Neural crest cell (in vitro differentiated cells): ENCODE results near the gene AATK. TPM values are rescaled to one million over a fixed set of nuclear protein-coding genes. Genes with fewer than 3 reads are reported as not detected.

ENCODE experiments used
- DNase-seq: peaks from one replicate; pipeline ENCODE4 v3.0.0; 2021; ENCODE audit warnings: low read depth, mixed read lengths, low spot score
- H3K27ac Mint-ChIP-seq: one replicate; pipeline ENCODE4 v1.8.0; 2021; ENCODE audit warnings: mild to moderate bottlenecking, mixed read lengths; ENCODE audit not compliant: unreplicated experiment
- H3K27me3 Mint-ChIP-seq: 2 replicates; pipeline ENCODE4 v1.8.0; 2021; ENCODE audit warnings: low read depth, mild to moderate bottlenecking, mixed read lengths
- H3K36me3 Mint-ChIP-seq: 2 replicates; pipeline ENCODE4 v1.8.0; 2021; ENCODE audit warnings: low read depth, mild to moderate bottlenecking, mixed read lengths
- H3K4me1 Mint-ChIP-seq: 2 replicates; pipeline ENCODE4 v1.8.0; 2021; ENCODE audit warnings: mixed read lengths
- H3K4me3 Mint-ChIP-seq: one replicate; pipeline ENCODE4 v1.8.0; 2021; ENCODE audit warnings: mild to moderate bottlenecking, mixed read lengths
- H3K9me3 Mint-ChIP-seq: 2 replicates; pipeline ENCODE4 v1.8.0; 2021; ENCODE audit warnings: mixed read lengths
- total RNA-seq: library from RNA; stranded (reverse); gene quantifications from 2 replicates; pipeline ENCODE4 v1.2.1, GENCODE V29; 2021
- TF ChIP-seq, protein P1 (sequence below): fragments of 200-600 bp; sonication (generic); conservative IDR thresholded peaks from 2 replicates; pipeline ENCODE4 v1.5.0; 2021; ENCODE audit warnings: antibody characterized with exemption, mild to moderate bottlenecking

Gene AATK
- total RNA-seq, 1 donor from 2014 or later, result 6.0 TPM

DNA sequence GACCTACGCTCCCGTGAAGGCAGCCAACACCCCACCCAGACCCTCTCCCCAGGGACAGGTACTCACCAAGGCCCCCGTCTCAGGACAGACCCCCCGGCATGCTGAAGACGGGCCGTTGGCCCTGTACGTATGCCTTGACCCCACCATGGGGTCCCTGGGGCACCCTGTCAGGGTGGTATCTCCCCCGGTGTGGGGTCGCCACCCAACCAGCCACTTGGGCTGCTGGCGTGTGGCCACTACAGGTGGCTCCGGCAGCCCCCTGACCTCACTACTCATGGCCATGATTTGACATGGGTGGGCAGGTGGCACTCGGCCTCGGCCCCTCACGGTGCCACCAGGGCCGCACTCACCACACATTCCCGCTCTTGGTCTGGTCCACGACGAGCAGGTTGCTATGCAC is 41.6 kb downstream of the AATK start:
- H3K36me3 Mint-ChIP-seq, result no peaks in the 10 kb centered on the region
- no peaks in the 10 kb centered on the region for H3K27me3 Mint-ChIP-seq
- no peak overlapping the region for H3K4me3 Mint-ChIP-seq
- TF ChIP-seq, protein P1, sequence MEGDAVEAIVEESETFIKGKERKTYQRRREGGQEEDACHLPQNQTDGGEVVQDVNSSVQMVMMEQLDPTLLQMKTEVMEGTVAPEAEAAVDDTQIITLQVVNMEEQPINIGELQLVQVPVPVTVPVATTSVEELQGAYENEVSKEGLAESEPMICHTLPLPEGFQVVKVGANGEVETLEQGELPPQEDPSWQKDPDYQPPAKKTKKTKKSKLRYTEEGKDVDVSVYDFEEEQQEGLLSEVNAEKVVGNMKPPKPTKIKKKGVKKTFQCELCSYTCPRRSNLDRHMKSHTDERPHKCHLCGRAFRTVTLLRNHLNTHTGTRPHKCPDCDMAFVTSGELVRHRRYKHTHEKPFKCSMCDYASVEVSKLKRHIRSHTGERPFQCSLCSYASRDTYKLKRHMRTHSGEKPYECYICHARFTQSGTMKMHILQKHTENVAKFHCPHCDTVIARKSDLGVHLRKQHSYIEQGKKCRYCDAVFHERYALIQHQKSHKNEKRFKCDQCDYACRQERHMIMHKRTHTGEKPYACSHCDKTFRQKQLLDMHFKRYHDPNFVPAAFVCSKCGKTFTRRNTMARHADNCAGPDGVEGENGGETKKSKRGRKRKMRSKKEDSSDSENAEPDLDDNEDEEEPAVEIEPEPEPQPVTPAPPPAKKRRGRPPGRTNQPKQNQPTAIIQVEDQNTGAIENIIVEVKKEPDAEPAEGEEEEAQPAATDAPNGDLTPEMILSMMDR, result no peak
- peaks cover 2% of the 10 kb centered on the region for H3K4me1 Mint-ChIP-seq
- no peak overlapping the region for H3K27ac Mint-ChIP-seq
- H3K9me3 Mint-ChIP-seq, result no peaks in the 10 kb centered on the region
- DNase-seq, result no peak

- TF ChIP-seq, protein P1, result no peak
- no peak overlapping the region for H3K27ac Mint-ChIP-seq
- H3K36me3 Mint-ChIP-seq, result no peaks in the 10 kb centered on the region
Observed at GRCh38 chr17:81123052-81124048, 42.7 kb downstream of the AATK start.

DNA sequence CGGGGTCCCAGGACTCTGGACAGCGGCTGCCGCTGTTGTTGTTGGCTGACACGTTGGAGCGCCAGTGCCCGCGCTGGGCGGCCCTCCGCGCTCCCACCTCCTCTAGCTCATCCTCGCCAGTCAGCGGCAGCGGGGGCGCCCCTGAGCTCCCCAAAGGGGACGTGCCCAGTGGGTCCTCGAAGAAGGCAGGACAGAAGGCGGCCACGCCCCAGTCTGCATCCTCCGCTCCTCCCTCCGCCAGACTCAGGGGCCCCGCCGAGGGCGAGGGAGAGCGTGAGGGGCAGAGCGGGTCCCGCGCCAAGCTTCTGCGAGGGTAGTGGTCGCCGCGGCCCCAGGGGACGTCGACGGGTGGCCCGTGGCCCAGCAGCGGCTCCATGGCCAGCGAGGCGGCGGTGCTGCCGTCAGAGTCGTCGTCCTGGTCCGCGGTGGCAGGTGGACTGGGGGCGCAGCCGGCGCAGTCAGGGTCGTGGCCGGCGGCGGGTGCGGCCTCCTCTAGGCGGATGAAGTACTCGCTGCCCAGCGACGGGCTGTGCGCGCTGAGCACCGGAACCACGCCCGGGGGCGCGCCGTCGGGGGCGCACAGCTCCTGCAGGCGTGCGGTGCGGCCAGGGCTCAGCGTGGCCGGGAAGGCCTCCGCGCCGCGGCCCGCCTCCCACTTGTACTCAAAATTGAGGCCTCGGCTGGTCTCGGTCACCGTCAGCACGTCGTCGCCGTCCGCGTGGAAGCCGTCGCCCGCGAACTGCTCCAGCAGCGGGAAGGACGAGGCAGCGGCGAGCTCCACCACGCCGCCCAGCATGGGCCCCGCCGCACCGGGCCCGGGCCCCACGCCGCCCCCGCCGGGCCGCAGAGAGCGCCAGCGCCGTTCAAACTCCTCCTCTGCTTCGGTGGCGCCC is 43.9 kb downstream of the AATK start:
- TF ChIP-seq, protein P1, result no peak
- H3K27ac Mint-ChIP-seq, result no peak overlapping the region

More at GRCh38 chr17:81123052-81124048, 42.7 kb downstream of the AATK start:
- no peak for DNase-seq
- no peaks in the 10 kb centered on the region for H3K4me1 Mint-ChIP-seq
- H3K9me3 Mint-ChIP-seq, result no peaks in the 10 kb centered on the region
- H3K27me3 Mint-ChIP-seq, result peaks cover 3% of the 10 kb centered on the region
- H3K4me3 Mint-ChIP-seq, result no peak overlapping the region

GRCh38 chr17:81120695-81121621 is 45.1 kb downstream of the AATK start:
- Mint-ChIP-seq H3K27ac (no peak overlapping the region), H3K4me3 (peak overlapping the region; percentile 27), H3K9me3 (no peaks in the 10 kb centered on the region), H3K36me3 (no peaks in the 10 kb centered on the region), H3K27me3 (peaks cover 3% of the 10 kb centered on the region), H3K4me1 (peaks cover 5% of the 10 kb centered on the region)
- no peak for DNase-seq
- TF ChIP-seq, protein P1, result no peak

More for the DNA sequence above, 43.9 kb downstream of the AATK start:
- peaks cover 3% of the 10 kb centered on the region for H3K27me3 Mint-ChIP-seq
- H3K36me3 Mint-ChIP-seq, result no peaks in the 10 kb centered on the region
- H3K4me3 Mint-ChIP-seq, result no peak overlapping the region
- H3K4me1 Mint-ChIP-seq, result peaks cover 4% of the 10 kb centered on the region
- DNase-seq, result no peak
- H3K9me3 Mint-ChIP-seq, result no peaks in the 10 kb centered on the region
